HG02840 (cell line): Measurements from ENCODE around the gene SKI.

Experiments used
- ATAC-seq: cut with Tn5 transposase; IDR thresholded peaks from one replicate; pipeline ENCODE4 v1.9.1; 2021; ENCODE audit warnings: mild to moderate bottlenecking, moderate library complexity, moderate number of reproducible peaks; ENCODE audit not compliant: unreplicated experiment, low FRiP score

Gene SKI

GRCh38 chr1:2302292-2302925 is 74.3 kb downstream of the SKI start:
- ATAC-seq = no peak

- ATAC-seq = no peak
Measured at GRCh38 chr1:2303016-2303775, 75.1 kb downstream of the SKI start.

- no peak for ATAC-seq
Measured at GRCh38 chr1:2303781-2304180, 75.7 kb downstream of the SKI start.

GRCh38 chr1:2304282-2304681 is 76.2 kb downstream of the SKI start:
- no peak for ATAC-seq

GRCh38 chr1:2304921-2305681 is 77.0 kb downstream of the SKI start:
- no peak for ATAC-seq

GRCh38 chr1:2306151-2306978 is 78.2 kb downstream of the SKI start:
- no peak for ATAC-seq

- ATAC-seq = no peak
Measured at GRCh38 chr1:2307064-2307605, 79.0 kb downstream of the SKI start.

GRCh38 chr1:2307972-2308371 is 79.9 kb downstream of the SKI start:
- ATAC-seq = no peak

- no peak for ATAC-seq
Measured at GRCh38 chr1:2308844-2309243, 80.7 kb downstream of the SKI start.

GRCh38 chr1:2310332-2311183 is 82.4 kb downstream of the SKI start:
- ATAC-seq = no peak

GRCh38 chr1:2311184-2312032 is 83.3 kb downstream of the SKI start:
- no peak for ATAC-seq

GRCh38 chr1:2312160-2312514 is 84.0 kb downstream of the SKI start:
- no peak for ATAC-seq

- no peak for ATAC-seq
Measured at GRCh38 chr1:2312515-2313301, 84.6 kb downstream of the SKI start.

- no peak for ATAC-seq
Measured at GRCh38 chr1:2313651-2314261, 85.6 kb downstream of the SKI start.

GRCh38 chr1:2314273-2314802 is 86.2 kb downstream of the SKI start:
- no peak for ATAC-seq

- no peak for ATAC-seq
Measured at GRCh38 chr1:2314803-2315673, 86.9 kb downstream of the SKI start.
